GM20000 (cell line): ENCODE measurements around the gene UNC5B.

ENCODE experiments used
- DNase-seq: peaks from one replicate; pipeline ENCODE4 v3.0.0; 2012; ENCODE audit warnings: low spot score
- TF ChIP-seq, protein P1 (sequence below): IDR thresholded peaks from 2 replicates; pipeline ENCODE4 v1.5.1; 2012; ENCODE audit warnings: mild to moderate bottlenecking, control low read depth; ENCODE audit errors: extremely low read depth, missing control alignments

The UNC5B gene

DNA sequence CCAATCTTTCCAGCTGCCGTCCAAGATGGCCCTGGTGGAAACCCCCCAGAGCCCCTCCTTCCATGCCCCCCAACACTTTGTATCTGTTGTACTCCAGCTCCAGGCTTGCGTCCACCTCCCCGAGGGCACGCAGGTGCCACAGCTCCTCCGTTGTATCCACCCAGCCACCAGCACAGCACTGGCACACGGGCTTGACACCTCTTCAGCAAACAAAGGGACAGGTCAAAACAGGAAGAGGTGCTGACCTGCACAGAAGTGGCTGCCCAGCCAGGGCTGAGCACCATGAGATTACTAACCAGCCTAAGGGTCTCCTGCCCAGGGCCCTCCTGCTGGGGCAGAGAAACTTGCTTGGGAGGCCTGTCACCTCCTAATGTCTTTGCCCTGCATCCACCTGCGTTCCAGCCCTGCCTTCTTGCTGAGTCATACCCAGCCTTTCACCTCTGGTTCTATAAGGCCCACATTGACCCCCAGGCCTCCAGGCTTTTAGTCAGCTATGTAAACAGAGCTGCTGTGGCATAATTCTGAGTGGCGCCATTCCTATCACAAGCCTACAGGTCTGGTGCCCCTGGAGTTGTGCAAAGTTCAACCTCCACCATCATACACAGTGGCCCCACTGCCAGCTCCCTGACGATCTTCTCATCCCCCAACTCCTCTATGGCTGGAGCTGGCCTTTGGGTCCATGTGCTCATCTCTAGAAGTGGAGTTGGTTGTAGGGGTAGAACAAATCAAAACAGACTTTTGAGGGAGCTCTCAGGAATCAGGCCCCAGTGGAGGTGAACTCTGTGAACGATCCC lies 127.6 kb downstream of the UNC5B start:
- TF ChIP-seq, protein P1, sequence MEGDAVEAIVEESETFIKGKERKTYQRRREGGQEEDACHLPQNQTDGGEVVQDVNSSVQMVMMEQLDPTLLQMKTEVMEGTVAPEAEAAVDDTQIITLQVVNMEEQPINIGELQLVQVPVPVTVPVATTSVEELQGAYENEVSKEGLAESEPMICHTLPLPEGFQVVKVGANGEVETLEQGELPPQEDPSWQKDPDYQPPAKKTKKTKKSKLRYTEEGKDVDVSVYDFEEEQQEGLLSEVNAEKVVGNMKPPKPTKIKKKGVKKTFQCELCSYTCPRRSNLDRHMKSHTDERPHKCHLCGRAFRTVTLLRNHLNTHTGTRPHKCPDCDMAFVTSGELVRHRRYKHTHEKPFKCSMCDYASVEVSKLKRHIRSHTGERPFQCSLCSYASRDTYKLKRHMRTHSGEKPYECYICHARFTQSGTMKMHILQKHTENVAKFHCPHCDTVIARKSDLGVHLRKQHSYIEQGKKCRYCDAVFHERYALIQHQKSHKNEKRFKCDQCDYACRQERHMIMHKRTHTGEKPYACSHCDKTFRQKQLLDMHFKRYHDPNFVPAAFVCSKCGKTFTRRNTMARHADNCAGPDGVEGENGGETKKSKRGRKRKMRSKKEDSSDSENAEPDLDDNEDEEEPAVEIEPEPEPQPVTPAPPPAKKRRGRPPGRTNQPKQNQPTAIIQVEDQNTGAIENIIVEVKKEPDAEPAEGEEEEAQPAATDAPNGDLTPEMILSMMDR, result no peak
- no peak for DNase-seq

DNA sequence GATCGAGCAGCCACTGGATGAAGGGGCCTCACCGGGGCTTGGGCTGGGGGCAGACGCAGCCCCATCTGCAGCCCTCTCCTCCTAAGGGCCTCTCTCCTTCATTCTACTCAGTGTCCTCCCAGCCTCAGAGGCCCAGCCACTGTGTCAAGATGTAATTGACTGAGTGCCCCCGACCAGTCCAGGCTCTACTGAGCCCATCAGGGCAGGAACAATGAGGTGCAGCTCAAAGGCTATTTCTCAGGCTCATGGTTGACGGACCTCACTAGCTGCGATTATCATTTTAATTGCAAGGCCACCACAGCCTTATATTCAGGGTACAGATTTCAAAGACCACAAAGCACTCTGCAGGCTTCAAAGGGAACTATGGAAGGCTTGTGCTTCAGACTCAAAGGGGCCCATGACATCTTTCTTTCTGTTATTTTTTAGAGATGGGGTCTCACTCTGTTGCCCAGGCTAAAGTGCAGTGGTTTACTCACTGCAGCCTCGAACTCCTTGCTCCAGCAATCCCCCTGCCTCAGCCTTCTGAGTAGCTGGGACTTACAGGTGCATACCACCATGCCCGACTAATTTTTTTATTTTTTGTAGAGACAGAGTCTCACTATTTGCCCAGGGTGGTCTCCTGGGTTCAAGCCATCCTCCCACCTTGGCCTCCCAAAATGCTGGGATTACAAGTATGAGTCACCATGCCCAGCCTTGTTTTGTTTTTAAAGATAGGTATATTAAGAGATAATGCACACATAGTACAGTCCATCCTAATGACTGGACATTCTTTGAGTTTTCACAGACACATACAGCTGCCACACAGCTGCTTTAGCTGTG lies 130.4 kb downstream of the UNC5B start:
- no peak for DNase-seq
- TF ChIP-seq, protein P1, result no peak

DNA sequence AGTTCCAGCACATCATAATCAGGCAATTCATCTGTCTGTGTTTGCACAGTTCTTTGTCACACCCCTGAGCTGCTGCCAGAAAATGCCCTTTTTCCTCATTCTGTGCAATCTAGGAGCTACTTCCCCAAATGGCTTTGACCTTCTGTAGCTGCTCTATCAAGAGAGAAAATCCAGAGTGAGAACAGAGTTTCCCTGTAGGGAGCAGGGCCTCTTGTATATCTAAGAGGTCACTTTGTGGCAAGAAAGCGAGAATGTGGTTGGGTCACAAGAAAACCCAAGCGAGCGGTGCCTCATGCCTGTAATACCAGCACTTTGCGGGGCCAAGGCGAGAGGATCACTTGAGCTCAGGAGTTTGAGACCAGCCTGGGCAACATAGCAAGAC lies 131.0 kb downstream of the UNC5B start:
- TF ChIP-seq, protein P1, result no peak
- no peak for DNase-seq

DNA sequence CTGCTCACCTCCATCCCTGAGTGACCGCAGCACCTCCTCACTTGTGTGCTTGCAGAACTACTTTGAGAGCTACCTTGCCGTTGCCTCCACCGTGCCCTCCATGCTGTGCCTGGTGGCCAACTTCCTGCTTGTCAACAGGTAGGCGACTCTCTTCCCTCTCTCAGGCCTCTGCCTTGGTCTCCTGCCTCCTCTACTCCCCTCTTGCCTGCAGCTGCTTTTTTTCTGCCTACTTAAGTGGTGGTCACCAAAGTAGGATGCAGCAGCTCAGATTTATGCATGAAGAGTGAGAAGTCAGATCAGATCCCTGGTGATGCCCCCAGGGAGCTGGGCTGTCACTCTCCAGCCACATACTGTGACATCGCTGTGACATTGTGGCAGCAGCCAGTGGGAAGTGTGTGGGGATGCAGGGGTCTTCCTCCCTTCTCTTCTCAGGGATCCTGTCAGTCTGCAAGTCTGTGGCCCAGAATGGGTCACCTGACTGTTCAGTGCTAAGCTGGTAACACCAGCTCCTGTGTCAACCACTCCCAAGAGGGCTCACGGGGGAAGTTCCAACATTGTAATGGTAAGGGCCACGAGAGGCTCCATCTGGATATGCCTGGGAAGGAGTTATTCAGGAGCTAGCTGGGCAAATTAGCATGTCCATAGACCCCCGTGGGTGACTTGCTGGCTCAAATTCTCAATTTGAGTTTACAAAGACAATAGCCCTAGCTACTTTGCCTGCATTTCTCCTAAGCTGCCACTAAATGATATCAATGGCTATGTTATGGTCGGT lies 132.0 kb downstream of the UNC5B start:
- TF ChIP-seq, protein P1, result no peak
- DNase-seq, result no peak

DNA sequence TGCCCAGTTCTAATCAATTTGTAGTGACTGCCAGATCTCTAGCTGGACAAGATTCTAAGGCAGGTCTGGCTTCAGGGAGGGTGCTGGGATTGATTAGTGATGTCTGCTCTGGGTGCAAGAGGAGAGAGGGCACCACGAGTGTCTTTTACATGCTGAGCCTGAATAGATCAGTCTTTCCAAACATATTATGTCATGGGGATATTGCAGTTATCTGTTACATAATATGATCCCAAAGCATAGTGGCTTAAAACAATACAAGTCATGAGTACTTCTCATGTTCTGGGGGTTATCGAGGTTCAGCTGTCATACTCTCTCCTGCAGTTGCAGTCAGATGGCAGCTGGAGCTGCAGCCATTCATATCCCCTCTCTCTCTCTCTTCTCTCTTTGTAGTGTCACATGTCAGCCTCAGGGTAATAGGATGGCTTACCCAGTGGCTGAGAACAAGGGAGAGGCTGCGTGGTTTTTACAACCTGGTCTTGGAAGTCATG lies 132.7 kb downstream of the UNC5B start:
- no peak for DNase-seq
- TF ChIP-seq, protein P1, result no peak

DNA sequence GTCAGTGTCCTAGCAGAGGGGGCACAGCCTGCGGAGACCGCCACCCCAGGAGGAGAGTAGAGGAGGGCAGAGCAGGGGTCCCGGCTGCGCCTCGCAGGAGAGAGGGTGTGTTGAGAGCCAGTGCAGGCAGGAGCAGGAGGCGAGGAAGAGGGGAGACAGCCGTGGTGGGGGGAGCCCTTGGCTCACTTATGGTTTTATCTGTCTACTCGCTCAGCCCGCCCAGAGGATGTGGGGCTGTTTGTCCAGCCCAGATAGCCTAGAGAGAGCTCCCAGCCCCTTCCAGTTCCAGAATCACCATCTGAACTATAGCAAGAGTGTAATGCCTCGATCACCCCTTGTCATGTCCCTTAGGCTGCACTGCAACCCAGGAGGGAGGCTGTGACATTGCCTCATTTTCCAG lies 133.3 kb downstream of the UNC5B start:
- DNase-seq, result no peak
- TF ChIP-seq, protein P1, result no peak
